HG02852 (cell line): ENCODE measurements around the gene PDCD11.
"Not testable (repeated sequence)": the region's sequence is repeated elsewhere in the genome, so short reads cannot be mapped to it uniquely, and the experiment has no call there.

Experiments
- ATAC-seq: cut with Tn5 transposase; IDR thresholded peaks from one replicate; pipeline ENCODE4 v1.9.1; 2021; ENCODE audit warnings: mild to moderate bottlenecking, moderate library complexity; ENCODE audit not compliant: unreplicated experiment

Gene PDCD11

DNA sequence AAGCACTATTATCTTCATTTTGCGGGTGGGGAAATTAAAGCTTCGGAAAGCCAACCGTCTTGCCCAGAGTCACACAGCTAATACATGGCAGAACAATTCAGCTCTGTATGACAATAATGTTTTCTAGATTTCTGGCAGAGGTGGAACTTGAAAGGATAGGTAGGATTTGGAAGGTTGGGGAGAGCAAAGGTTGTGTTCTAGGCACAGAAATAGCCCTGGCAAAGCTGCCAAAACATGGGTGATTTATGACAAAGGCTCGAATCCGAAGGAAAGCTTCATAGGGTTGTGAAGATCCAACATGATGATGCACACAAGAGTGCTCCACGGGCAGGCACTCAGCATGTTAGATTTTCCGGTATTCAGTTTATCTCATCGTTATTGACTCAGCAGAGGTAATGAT lies 19.2 kb downstream of the PDCD11 start:
- no peak for ATAC-seq

DNA sequence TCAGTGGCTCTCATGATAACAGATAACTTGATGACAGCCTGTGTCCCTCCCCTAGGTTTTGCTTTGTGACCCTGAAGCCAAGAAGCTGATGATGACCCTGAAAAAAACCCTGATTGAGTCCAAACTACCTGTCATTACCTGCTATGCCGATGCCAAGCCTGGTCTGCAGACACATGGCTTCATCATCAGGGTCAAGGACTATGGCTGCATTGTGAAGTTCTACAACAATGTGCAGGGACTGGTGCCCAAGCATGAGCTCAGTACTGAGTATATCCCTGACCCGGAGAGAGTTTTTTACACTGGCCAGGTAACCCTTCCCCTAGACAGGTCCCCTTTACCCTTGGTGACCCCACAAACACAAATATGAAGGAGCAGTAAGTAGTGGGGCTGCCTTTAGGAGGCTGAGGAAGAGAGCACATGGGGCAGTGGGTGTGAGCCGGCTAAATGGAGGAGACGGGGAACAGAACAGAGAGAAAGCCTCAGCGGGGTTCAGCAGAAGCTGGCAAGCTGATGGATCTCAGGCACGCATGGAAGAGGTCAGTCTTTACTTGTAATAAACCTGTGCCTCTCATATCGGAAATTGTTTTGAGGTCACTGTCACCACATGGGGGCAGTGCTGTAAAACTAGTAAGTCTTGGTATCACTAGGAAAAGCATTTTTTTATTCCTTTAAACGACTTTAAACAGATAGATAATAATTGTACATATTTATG lies 20.2 kb downstream of the PDCD11 start:
- no peak for ATAC-seq

DNA sequence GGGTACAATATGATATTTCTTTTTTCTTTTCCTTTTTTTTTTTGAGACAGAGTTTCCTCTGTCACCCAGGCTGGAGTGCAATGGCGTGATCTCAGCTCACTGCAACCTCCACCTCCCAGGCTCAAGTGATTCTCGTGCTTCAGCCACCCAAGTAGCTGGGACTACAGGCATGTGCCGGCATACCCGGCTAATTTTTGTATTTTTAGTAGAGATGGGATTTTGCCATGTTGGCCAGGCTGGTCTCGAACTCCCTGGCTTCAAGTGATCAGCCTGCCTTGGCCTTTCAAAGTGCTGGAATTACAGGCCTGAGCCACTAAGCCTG lies 20.7 kb downstream of the PDCD11 start:
- not testable (repeated sequence) for ATAC-seq

DNA sequence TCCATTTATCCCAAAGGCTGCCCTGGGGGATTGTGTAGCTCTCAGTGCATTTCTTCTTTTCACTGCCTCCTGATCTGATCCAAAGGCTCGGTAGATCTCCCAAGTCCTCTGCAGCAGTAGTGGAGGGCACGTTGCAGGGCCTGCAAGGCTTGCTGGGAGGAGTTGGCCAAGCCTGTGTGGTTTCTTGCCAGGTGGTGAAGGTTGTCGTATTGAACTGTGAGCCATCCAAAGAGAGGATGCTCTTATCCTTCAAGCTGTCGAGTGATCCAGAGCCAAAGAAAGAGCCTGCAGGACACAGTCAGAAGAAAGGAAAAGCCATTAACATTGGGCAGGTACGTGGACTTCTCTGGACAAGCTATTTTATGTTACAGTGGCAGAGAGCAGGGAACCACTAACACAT lies 21.2 kb downstream of the PDCD11 start:
- no peak for ATAC-seq

DNA sequence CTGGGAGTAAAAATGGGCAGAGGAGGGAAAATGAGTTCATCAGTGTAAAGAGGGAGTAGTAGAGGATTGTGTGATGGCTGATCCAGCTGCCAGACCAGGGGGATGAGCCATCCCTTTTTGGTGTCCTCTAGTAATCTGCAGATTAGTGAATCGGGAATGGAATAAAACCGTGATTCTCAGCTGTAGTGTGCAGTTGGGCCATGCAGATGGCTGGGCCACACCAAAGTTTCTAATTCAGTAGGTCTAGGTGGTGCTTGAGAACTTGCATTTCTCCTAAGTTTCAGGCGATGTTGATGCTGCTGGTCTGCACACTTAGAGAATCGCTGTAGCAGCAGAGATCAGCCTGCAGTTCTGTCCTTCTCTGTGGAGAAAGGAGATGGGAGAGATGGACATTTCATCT lies 22.7 kb downstream of the PDCD11 start:
- ATAC-seq: no peak

DNA sequence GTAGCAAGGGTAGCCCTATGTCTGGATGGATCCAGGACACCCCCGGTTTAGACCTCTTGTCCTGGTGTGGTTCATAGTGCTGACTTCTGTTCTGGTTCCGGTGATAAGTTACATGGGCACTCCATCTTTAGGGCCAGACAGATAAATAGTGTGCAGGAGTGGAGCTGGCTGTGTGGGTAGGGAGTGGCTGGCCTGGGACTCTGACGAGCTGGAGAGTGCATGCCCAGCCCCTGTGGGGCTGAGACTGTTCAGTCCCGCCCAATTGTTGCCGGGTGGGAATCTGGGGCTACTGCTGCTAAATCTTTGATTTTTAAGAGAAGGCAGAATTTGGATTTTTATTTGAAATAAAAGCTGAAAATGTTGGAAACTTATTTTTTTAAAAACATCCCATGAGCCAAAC lies 27.3 kb downstream of the PDCD11 start:
- no peak for ATAC-seq

DNA sequence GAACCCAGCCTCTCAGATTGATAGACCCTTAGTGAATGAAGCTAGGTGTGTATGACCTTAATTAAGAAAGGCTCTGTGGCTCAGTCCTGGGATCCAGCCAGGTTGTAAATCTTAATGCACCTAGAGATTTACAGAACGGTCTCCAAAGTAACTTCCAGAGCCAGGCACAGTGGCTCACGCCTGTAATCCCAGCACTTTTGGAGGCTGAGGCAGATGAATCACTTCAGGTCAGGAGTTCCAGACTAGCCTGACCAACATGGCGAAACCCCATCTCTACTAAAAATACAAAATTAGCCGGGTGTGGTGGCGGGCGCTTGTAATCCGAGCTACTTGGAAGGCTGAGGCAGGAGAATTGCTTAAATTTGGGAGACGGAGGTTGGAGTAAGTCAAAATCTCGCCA lies 31.4 kb downstream of the PDCD11 start:
- no peak for ATAC-seq

DNA sequence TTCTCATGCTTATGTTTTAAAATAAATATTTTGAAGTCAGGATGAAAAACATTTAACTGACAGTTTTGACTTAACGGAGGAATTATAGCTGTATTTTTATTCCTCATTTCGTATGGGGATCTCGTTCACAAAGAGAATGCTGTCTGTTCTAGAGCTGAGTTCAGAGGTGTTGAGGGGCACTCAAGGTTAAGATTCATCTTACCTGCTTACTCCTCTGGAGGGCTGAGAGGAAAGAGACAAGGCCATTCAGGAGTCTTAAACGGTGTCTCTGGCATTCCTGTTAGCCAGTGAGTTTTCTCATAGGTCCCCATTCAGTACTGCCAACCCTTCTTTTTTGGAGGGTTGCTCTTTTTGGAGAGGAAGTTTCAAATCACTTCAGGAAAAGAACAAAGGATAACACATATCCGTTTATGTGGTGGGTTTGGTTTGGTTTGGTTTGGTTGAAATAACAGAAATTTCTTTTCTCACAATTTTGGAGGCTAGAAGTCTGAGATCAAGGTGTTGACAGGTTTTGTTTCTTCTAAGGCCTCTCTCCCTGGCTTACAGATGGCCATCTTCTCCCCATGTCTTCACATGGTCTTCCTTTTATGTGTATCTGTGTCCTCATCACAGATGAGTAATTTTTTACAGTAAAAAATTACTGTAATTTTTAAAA lies 32.7 kb downstream of the PDCD11 start:
- no peak for ATAC-seq

DNA sequence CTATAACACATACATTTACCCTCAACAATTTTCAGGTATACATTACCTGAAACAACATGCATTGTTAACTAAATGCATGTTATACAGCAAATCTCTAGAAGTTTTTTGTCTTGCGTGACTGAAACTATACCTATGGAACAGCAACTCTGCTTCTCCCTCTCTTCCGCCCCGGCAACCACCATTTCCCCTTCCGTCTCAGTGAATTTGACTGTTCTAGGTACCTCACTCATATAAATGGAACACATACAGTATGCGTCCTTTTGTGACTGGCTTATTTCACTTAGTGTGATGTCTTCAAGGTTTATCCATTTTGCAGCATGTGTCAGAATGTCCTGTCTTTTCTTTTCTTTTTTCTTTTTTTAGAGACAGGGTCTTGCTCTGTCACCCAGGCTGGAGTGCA lies 33.2 kb downstream of the PDCD11 start:
- no peak for ATAC-seq

DNA sequence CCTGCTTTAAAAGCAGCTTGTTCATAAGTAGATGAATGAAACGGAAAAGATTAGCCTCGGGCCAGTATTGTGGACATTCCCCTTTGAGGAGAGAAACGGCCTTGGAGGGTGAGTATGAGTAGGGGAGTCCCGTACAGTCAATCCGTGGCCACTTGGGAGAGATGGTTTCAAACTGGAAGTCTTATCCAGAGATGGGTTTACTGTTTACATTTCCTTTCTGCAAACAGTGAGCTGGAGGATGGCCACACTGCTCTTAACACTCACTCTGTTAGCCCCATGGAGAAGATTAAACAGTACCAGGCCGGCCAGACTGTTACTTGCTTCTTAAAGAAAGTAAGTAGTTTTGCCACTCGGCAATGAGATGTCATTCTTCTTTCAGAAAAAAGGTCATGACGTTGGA lies 35.5 kb downstream of the PDCD11 start:
- ATAC-seq: no peak

DNA sequence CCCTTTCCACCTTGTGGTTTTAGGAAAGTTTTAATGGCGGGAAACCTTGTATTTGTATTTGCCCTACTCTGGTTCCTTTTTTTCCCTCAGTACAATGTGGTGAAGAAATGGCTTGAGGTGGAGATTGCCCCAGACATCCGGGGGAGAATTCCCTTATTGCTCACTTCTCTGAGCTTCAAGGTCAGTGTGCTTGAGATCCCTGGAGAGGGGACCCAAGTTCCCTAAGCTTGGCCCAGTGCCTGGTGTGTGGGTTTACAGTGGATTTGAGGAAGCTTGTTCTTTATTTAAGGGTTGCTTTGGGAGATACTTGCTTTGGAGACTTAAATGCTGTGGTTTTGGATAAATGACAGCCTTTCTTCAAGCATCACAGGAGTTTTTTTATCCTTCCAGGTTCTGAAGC lies 37.4 kb downstream of the PDCD11 start:
- no peak for ATAC-seq

DNA sequence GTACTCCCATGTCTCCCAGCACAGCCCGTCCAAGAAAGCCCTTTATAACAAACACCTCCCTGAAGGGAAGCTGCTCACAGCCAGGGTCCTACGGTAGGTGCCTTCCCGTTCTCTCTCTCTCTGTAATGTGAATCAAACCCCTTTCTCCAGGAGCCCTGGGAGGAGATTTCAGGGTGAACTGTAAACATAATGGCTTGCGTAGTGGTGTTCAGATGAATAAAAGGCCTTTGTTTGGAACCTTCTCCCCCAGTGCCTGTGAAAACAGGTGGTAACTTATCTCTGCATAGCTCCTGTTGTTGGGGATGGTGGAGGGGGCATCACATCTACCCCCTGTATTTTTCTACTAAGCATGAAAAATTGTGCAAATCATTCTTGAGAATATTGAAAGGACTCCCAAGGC lies 43.4 kb downstream of the PDCD11 start:
- ATAC-seq: no peak

DNA sequence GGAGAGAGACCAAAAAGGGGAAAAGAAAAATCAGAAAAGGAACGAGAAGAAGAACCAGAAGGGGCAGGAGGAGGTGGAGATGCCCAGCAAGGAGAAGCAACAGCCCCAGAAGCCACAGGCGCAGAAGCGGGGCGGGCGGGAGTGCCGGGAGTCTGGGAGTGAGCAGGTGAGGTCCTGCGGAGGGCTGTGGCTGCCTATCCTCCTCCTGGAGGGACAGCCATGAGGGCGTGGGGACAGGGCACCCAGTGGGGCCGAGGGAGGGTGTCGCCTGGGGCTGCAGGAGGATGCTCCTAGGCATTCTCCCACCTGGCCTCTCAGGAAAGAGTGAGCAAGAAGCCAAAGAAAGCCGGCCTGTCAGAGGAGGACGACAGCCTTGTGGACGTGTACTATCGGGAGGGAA lies 44.0 kb downstream of the PDCD11 start:
- no peak for ATAC-seq

DNA sequence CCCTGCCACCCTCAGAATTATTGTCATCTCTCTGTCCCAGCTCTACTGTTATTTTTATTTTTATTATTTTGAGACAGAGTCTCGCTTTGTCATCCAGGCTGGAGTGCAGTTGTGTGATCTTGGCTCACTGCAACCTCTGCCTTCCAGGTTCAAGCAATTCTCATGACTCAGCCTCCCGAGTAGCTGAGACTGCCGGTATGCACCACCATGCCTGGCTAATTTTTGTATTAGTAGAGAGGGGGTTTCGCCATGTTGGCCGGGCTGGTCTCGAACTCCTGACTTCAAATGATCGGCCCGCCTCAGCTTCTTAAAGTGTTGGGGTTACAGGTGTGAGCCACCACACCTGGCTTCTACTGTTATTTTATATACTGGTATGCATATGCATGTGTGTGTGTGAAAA lies 44.8 kb downstream of the PDCD11 start:
- ATAC-seq: no peak

DNA sequence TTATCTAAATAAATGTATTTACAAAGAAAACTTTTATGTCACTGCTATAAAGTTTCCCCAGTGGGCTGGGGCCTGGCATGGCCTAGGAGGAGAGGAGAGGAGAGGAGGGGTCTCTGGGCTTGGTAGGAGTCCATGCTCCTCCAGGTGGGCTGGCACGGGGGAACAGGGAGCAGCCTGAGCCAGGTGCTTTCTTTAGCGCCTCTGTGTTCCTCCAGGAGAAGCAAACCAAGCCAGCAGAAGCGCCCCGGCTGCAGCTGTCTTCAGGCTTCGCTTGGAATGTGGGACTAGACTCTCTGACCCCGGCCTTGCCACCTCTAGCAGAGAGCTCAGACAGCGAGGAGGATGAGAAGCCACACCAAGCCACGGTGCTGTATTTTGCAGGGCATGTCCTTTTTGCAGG lies 45.2 kb downstream of the PDCD11 start:
- no peak for ATAC-seq

DNA sequence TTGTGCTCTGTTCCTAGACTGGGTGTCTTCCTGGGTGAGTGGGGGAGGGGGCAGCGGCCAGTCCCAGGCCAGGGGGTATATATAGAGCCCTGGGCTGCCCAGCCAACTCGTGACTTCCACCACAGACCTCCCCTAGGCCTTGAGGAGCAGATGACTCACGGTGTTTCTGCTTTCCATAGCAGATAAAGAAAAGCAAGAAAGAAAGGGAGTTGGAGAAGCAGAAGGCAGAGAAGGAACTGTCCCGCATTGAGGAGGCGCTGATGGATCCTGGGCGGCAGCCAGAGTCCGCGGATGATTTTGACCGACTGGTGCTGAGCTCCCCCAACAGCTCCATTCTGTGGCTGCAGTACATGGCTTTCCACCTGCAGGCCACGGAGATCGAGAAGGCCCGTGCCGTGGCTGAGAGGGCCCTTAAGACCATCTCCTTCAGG lies 45.6 kb downstream of the PDCD11 start:
- ATAC-seq: no peak

DNA sequence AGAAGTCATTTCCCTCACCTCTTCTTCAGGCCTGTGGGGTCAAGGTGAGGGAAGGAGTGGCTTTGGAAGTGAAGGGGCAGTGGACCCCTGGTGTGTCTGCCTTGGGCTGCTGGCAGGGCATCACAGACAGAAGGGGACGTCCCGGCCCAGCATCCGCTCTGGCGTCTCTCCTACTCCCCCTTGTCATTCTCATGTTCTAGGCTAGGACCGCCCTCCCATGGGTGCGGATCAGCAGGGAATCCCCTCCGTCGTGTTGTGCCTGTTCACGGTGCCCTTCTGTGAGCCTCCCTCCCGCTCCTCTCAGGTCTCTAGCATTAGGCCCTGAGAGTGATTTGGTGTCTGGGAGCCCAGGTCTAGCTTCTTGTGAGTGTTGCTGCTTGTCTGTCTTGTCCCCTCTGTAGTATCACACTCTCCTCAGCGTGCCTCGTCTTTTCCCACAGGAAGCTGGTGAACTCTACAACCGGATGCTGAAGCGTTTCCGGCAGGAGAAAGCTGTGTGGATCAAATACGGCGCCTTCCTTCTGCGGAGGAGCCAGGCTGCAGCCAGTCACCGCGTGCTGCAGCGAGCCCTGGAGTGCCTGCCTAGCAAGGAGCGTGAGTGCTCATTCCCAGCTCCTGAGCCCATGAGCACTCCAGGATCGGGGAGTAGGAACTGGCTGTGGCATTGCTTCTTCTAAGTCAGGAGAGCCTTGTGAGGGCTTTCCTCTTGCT lies 47.2 kb downstream of the PDCD11 start:
- no peak for ATAC-seq

DNA sequence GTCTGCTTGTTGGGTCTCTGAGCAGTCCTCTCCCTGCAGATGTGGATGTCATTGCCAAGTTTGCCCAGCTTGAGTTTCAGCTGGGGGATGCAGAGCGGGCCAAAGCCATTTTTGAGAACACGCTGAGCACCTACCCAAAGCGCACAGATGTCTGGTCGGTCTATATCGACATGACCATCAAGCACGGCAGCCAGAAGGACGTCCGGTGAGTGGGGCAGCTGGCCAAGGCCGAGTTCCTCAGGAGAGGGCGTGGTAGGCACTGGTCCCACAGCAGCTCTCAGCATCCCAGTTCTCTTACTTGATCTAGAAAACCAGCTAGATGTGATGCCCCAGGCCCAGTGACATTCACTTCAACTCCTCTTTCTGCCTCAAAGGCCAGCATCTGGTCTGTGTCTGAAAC lies 48.1 kb downstream of the PDCD11 start:
- ATAC-seq: no peak

DNA sequence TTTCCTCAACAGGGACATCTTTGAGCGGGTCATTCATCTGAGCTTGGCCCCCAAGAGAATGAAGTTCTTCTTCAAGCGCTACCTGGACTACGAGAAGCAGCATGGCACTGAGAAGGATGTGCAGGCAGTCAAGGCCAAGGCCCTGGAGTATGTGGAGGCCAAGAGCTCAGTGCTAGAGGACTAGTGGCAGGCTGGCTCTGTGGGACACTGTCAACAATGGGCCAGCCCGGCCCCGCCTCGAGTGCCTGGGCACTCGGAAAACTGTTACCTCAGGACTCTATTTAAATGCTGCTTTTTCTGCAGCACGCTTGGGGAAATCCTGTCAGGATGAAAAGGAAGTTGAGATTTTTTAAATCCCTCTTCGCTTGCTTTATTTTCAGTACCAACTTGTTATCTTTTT lies 48.9 kb downstream of the PDCD11 start:
- ATAC-seq: no peak

DNA sequence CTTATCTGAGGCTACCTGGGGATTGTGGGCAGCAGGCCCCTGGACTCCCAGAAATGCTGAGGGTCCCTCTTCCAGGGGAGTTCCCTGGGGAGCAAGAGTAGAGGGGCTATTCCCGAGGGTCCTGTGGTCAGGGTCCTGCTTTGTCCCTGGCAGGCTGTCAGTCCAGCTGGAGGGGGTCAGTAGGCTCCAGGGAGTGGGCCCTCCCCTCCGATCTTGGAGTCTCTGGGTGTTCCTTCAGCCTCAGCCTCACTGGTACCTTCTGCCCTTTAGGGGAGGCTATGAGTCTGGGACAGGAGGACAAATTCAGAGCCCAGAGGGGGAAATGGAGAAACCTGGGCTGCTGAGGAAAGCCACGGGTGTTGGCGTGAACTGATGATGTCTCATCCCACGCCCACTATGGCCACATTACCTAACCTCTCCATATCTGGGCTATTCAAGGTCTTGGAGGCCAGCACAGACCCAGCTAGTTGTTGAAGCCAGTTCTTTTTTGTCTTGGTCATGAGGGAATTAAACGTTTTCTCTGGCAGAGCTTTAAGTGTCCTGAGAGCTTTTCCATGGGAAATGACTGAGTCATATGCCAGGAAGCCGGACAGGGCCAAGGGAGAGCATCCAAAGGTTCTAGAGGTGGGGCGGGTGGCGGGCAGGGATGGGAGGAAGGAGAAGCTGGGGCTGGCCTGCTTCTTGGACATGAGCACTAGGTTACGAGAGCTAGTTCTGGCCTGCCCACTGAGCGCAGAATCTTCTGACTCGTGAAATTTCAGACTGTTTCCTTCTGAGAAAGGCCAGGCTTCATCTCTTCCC lies 49.5 kb downstream of the PDCD11 start:
- no peak for ATAC-seq

DNA sequence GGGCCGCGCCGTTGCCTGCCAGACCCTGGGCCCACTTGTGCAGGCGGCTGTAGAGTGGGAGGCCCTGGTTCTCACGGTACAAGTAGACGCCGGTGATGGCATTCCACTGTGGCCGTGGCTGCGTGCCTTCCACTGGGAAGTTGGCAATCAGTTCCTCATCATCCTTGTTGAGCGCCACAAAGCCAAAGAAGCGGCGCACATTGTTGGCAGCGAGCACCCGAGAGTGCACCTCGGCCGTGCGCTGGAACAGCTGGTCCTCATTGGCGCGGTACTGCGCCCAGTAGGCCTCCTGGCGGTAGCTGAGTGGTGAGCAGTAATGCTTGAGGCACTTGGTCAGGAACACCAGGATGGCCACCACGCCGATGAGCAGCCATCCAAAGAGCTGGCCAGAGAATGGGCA lies 50.8 kb downstream of the PDCD11 start:
- no peak for ATAC-seq

DNA sequence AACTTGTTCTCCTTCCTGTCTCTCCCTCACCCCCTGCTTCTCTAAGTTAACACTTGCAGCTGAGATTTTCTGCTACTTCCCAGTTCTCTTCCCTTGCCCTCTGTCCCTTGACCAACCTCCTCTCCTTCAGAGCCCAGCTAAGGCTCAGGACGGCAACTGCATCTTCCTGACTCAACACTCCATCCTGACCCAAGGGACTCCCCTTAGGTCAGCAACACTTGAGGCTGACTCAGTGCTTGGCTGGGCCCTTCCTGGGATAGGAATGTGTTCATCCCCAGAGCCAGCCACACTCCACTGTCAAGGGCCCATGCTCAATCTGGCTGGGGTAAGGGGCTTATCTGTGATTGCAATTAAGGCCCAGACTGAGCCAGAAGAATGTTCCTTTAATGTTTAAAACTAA lies 52.3 kb downstream of the PDCD11 start:
- no peak for ATAC-seq
